GM19452 (cell line): Measurements from ENCODE around the gene RELN.
"Not testable (repeated sequence)": the region's sequence is repeated elsewhere in the genome, so short reads cannot be mapped to it uniquely, and the experiment has no call there.

ENCODE experiments used
- ATAC-seq: cut with Tn5 transposase; IDR thresholded peaks from one replicate; pipeline ENCODE4 v1.9.1; 2021; ENCODE audit not compliant: unreplicated experiment

The RELN gene

DNA sequence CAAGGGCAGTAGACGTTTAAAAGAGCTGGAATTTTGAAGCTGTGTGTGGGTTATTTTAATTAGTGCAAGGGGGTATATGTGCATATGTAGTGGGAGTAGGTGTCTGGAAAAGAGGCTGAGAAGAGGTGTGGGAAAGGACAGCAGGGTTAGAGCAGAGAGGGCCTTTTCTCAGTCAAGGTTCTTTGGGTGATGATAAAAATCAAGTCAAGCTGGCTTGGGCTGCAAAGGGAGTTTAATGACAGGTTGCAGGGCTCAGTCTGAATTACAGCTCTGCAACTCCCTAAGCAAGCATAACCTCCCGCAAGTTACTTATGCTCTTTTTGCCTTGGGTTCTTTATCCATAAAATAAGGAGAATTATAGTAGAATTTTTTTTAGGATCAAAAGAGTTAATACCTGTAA, 83.5 kb downstream of the RELN start:
- no peak for ATAC-seq

DNA sequence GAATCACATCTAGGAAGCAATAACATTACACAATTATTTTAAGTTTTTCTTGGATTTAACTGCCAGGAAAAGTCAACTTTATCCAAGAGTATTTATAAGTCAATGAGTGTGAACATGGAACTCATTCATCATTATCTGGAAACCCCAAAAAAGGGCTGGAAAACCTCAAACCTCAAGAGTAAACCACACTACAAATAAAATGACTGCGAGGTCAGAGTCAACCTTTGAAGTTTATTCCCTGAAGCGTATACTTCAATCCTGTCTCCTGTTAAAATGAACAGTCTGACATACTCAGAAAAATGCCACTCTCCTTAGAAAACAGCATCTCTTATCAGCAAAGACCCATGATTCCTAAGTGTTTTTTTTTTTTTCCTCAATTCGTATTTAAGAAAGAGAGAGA, 86.5 kb downstream of the RELN start:
- no peak for ATAC-seq

DNA sequence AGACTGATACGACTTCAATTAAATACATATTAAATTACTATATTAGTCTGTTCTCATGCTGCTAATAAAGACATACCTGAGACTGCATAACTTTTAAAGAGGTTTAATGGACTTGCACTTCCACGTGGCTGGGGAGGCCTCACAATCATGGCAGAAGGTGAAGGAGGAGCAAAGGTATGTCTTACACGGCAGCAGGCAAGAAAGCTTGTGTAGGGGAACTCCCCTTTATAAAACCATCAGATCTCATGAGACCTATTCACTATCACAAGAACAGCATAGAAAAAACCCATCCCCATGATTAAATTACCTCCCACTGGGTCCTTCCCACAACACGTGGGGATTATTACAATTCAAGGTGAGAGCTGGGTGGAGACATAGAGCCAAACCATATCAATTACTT, 92.6 kb downstream of the RELN start:
- ATAC-seq: not testable (repeated sequence)

- no peak for ATAC-seq
Measured at GRCh38 chr7:103894656-103895596, 94.5 kb downstream of the RELN start.

- ATAC-seq: no peak
Measured at GRCh38 chr7:103893350-103893749, 96.1 kb downstream of the RELN start.

- no peak for ATAC-seq
Measured at GRCh38 chr7:103889451-103889850, 100.0 kb downstream of the RELN start.

GRCh38 chr7:103888603-103889153, 100.8 kb downstream of the RELN start:
- no peak for ATAC-seq

- ATAC-seq: no peak
Measured at GRCh38 chr7:103887853-103888602, 101.4 kb downstream of the RELN start.

- no peak for ATAC-seq
Measured at GRCh38 chr7:103887050-103887449, 102.4 kb downstream of the RELN start.

DNA sequence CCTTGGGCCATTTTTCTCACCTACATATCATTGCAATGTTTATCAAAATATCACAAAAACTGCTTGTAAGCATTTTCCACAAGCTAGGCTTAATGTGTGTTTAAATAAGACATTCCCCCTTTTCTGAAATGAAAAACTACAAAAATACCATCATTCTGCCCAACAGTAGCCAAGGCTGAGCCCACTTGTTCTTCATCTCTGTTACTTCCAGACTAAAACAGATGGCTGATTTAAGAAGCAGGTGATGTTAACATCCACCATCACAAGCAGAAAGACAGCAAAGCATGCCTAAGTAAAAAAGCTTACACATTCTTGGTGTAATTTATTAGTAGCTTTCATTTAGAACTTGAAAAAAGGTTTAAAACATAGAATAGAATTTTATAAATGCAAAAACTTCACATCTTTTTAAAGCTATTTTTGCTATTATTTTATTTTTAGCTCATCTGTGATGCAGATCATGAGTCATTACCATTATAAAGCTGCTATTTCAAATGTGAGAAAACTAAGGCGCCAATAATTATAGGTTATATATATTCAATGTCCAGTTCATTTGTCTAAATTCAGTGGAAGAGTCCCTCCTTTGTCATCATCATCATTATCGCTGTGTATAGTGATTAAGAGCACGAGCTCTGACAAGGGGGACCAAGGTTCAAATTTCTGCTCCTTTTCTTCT, 109.4 kb downstream of the RELN start:
- ATAC-seq: no peak

- ATAC-seq: no peak
Measured at GRCh38 chr7:103879411-103879810, 110.0 kb downstream of the RELN start.

DNA sequence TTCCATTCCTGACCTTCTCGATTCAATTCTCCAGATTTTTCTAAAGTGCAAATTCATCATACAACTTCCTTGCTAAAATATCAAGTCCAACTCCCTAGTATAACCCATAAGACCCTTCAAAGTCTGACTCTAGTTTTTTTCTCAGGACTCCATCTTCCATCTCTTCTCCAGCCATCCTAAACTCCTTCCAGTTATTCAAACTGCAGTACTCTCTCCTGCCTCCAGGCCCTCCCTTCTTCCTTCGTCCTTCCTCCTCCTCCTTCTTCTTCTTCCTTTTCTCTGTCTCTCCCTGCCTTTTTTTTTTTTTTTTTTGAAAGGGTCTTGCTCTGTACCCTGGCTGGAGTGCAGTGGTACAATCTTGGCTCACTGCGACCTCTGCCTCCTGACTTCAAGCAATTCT, 111.9 kb downstream of the RELN start:
- no peak for ATAC-seq

DNA sequence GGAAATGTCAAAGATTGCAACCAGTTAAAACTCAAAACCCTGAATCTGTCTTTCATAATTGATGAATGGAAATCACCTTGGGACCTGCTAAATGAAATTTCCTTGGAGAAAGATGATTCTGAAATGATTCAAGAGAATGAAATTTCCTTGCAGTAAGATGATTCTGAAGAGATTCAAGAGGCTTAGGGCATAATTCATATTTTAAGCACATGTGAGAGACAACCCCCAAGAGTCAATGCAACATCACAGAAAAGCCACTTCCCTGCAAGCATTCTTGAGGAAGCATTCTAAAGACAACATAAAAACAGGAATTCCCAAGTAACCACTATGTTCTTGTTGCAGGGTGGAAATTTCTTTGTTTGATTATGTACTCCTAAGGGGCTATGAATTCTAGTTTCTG, 113.7 kb downstream of the RELN start:
- ATAC-seq: no peak

GRCh38 chr7:103871473-103871872, 118.0 kb downstream of the RELN start:
- ATAC-seq: no peak

GRCh38 chr7:103870664-103871063, 118.8 kb downstream of the RELN start:
- ATAC-seq: no peak

DNA sequence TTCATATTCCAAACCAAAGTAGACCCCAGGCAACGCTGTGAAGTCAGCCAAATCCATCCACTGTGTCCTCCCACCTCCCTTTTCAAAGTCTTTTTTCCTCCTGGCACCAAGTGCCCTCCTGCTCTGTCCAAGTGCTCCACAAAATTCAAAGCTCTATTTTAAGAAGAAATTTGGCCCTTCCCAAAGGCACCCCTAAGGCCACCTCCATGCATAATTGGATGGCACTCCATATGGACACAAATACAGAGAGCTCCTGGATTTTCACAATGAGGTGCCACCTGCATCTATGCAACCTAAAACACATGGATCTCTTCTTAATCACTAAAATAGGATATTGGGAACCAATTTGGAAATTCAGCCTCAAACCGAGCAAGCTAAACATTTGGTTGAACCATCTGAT, 121.6 kb downstream of the RELN start:
- ATAC-seq: no peak

DNA sequence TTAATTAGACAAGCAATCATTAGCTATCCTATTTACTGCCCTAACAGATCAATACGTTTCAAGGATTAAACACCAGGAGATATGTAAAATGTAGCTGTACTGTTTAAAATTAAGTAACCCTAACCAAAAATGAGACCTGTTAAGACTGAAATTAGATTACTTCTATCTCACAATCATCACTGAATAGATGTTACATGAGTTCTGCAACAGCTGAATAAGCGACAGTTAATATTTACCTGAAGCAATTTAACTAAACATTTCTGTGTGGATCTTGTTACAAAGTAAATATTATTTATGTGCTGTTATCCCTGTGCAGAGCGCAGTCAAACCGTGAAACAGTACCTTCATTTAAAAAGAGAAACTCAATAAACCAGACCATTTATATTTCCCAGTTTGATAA, 122.5 kb downstream of the RELN start:
- ATAC-seq: no peak

GRCh38 chr7:103865442-103865841, 124.0 kb downstream of the RELN start:
- no peak for ATAC-seq

GRCh38 chr7:103862302-103863035, 127.0 kb downstream of the RELN start:
- ATAC-seq: no peak

DNA sequence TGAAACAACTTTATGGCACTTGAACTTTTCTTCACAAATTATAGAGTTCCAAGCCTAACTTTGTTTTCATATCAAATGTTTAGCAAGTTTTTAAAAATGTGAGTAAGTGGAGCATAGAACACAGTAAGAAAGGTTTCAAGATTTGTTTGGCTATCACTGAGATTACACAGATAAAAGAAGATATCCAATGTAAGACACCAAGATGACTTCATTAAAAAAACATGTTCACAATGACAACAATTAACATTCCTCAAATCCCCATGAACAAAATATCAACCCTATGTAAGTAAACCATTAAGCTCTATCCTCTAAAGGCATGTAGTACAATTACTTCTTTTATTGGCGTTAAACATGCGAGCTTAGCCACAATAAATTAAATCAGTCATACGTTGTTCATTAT, 129.7 kb downstream of the RELN start:
- ATAC-seq: no peak

GRCh38 chr7:103857435-103857834, 132.0 kb downstream of the RELN start:
- no peak for ATAC-seq
